ENCODE data around the gene PPY. TPM values are rescaled to one million over a fixed set of nuclear protein-coding genes. Genes with fewer than 3 reads are reported as not detected.

The PPY gene
- total RNA-seq, 1 experiment from 2014 or later = not detected

DNA sequence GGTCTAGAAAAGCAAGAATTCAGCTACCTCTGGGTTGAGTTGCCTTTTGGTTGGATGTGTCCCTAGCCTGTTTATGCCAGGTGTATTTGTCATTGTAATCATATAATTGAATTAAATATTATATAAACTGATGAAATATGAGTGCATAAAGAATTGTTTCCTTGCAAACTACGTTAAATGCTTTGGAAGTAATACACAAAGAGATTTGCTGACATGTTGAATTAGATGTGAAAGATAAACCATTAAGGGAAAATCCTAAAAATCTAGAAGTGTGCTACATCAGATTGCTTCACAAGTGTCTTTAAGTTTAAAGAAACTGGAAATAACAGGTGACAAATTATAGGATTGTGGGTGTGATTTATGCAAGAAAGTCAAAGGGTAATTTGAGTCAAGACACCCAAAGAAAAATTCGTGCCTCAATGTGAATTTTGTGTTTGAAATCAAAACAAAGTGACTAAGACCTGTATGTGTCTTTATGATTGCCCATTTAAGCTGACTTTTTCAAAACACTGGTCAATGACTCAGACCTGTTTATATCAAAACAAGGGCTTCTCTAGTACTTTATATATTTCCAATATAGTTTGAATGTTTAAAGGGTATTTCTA, 16.6 kb upstream of the PPY start:
- no TSS peak for BruUV-seq (replicated peaks)
- H3K27me3 Mint-ChIP-seq (ENCODE audit: insufficient read depth, unreplicated experiment) = peaks cover 12% of the 10 kb centered on the region
- CTCF ChIA-PET = interaction anchor here (0.6 to 1.8 kb wide), 2 partner anchors 12 to 15 kb away, joined by 4 to 5 read pairs; no protein-coding TSS in a partner anchor

GRCh38 chr17:43956222-43956621, 13.9 kb upstream of the PPY start:
- Mint-ChIP-seq H3K27ac (ENCODE audit: unreplicated experiment) (no peak overlapping the region), H3K4me1 (ENCODE audit: low read depth, unreplicated experiment) (no peaks in the 10 kb centered on the region), H3K27me3 (ENCODE audit: insufficient read depth, unreplicated experiment) (peaks cover 11% of the 10 kb centered on the region), H3K4me3 (ENCODE audit: unreplicated experiment) (no peak overlapping the region), H3K36me3 (ENCODE audit: insufficient read depth, unreplicated experiment) (no peaks in the 10 kb centered on the region), H3K9me3 (ENCODE audit: unreplicated experiment) (no peaks in the 10 kb centered on the region)
- Histone ChIP-seq H3K36me3 (ENCODE audit: control insufficient read depth, insufficient read depth, low read length) (no peaks in the 10 kb centered on the region), H3K4me3 (ENCODE audit: low read depth, low read length) (no peak overlapping the region), H3K9me3 (no peaks in the 10 kb centered on the region), H3K27me3 (replicated peaks; ENCODE audit: control insufficient read depth, insufficient read depth, low read length) (no peaks in the 10 kb centered on the region; the same call in 1 of the 2 replicates), H3K4me1 (peaks cover 12% of the 10 kb centered on the region)
- ChIA-PET POLR2A (interaction anchor here (0.7 kb wide), 1 partner anchor 1345 kb away, joined by 11 read pairs; no protein-coding TSS in a partner anchor), CTCF (no interaction called here)
- no peak for DNase-seq
- intact Hi-C loops (cut with micrococcal nuclease; ENCODE audit: unreplicated experiment) = no loop called here
- no TSS peak for BruUV-seq (replicated peaks)
- TF ChIP-seq CTCF (IDR thresholded peaks at IDR 0.05; ENCODE audit: insufficient read depth in 1 of 2, low read depth in 1 of 2, low read length in 1 of 2, severe bottlenecking in 1 of 2, unreplicated experiment in 1 of 2) = no peak

More for the DNA sequence above, 16.6 kb upstream of the PPY start:
- Histone ChIP-seq H3K4me1 (no peaks in the 10 kb centered on the region), H3K9me3 (no peaks in the 10 kb centered on the region), H3K4me3 (ENCODE audit: low read depth, low read length) (no peak overlapping the region), H3K27me3 (replicated peaks; ENCODE audit: control insufficient read depth, insufficient read depth, low read length) (no peaks in the 10 kb centered on the region; the same call in 1 of the 2 replicates), H3K36me3 (ENCODE audit: control insufficient read depth, insufficient read depth, low read length) (no peaks in the 10 kb centered on the region)
- no peak for TF ChIP-seq CTCF (IDR thresholded peaks at IDR 0.05; ENCODE audit: insufficient read depth in 1 of 2, low read depth in 1 of 2, low read length in 1 of 2, severe bottlenecking in 1 of 2, unreplicated experiment in 1 of 2)
- no peak overlapping the region for H3K27ac Mint-ChIP-seq (ENCODE audit: unreplicated experiment)
- intact Hi-C loops (cut with micrococcal nuclease; ENCODE audit: unreplicated experiment) = no loop called here
- H3K4me3 Mint-ChIP-seq (ENCODE audit: unreplicated experiment) = no peak overlapping the region
- DNase-seq = no peak
- POLR2A ChIA-PET = no interaction called here
- no peaks in the 10 kb centered on the region for H3K36me3 Mint-ChIP-seq (ENCODE audit: insufficient read depth, unreplicated experiment)
- no peaks in the 10 kb centered on the region for H3K4me1 Mint-ChIP-seq (ENCODE audit: low read depth, unreplicated experiment)
- H3K9me3 Mint-ChIP-seq (ENCODE audit: unreplicated experiment) = no peaks in the 10 kb centered on the region

- DNase-seq = no peak
- H3K4me1 Mint-ChIP-seq (ENCODE audit: low read depth, unreplicated experiment) = no peaks in the 10 kb centered on the region
- Histone ChIP-seq H3K27me3 (replicated peaks; ENCODE audit: control insufficient read depth, insufficient read depth, low read length) (no peaks in the 10 kb centered on the region; the same call in 1 of the 2 replicates), H3K4me1 (peaks cover 12% of the 10 kb centered on the region), H3K4me3 (ENCODE audit: low read depth, low read length) (no peak within 1 kb of the TSS), H3K9me3 (no peaks in the 10 kb centered on the region), H3K36me3 (ENCODE audit: control insufficient read depth, insufficient read depth, low read length) (no peaks in the 10 kb centered on the region)
- H3K9me3 Mint-ChIP-seq (ENCODE audit: unreplicated experiment) = no peaks in the 10 kb centered on the region
- H3K27me3 Mint-ChIP-seq (ENCODE audit: insufficient read depth, unreplicated experiment) = peaks cover 11% of the 10 kb centered on the region
- POLR2A ChIA-PET = no interaction called here
- no peak for TF ChIP-seq CTCF (IDR thresholded peaks at IDR 0.05; ENCODE audit: insufficient read depth in 1 of 2, low read depth in 1 of 2, low read length in 1 of 2, severe bottlenecking in 1 of 2, unreplicated experiment in 1 of 2)
- no TSS peak for BruUV-seq (replicated peaks)
- peak within 1 kb of the TSS; percentile 53 for H3K4me3 Mint-ChIP-seq (ENCODE audit: unreplicated experiment)
- intact Hi-C loops (cut with micrococcal nuclease; ENCODE audit: unreplicated experiment) = no loop called here
- CTCF ChIA-PET = interaction anchor here (0.6 kb wide), 1 partner anchor 463 kb away, joined by 3 read pairs; no protein-coding TSS in a partner anchor
- H3K27ac Mint-ChIP-seq (ENCODE audit: unreplicated experiment) = no peak within 1 kb of the TSS
- no peaks in the 10 kb centered on the region for H3K36me3 Mint-ChIP-seq (ENCODE audit: insufficient read depth, unreplicated experiment)
Observed at GRCh38 chr17:43953746-43954145, 11.5 kb upstream of the PPY start, which contains the start of gene PYY. Gene PYY, minus strand, starts transcription at chr17:43953940. Its CDS starts 457 bp downstream, at chr17:43953483.

Data from Caco-2 (cell line).